C4-2B (cell line): ENCODE data around the gene DZIP1L.

ENCODE experiments used
- ZFX ChIP-seq: fragments of 450-650 bp; IDR thresholded peaks from 2 replicates; pipeline ENCODE4 v1.6.1; 2017
- TF ChIP-seq, protein P1 (sequence below): fragments of 450-650 bp; conservative IDR thresholded peaks from 2 replicates; pipeline ENCODE4 v1.5.1; 2017; ENCODE audit warnings: mild to moderate bottlenecking

GRCh38 chr3:138019281-138020069 lies 95.9 kb downstream of the DZIP1L start:
- TF ChIP-seq, protein P1, sequence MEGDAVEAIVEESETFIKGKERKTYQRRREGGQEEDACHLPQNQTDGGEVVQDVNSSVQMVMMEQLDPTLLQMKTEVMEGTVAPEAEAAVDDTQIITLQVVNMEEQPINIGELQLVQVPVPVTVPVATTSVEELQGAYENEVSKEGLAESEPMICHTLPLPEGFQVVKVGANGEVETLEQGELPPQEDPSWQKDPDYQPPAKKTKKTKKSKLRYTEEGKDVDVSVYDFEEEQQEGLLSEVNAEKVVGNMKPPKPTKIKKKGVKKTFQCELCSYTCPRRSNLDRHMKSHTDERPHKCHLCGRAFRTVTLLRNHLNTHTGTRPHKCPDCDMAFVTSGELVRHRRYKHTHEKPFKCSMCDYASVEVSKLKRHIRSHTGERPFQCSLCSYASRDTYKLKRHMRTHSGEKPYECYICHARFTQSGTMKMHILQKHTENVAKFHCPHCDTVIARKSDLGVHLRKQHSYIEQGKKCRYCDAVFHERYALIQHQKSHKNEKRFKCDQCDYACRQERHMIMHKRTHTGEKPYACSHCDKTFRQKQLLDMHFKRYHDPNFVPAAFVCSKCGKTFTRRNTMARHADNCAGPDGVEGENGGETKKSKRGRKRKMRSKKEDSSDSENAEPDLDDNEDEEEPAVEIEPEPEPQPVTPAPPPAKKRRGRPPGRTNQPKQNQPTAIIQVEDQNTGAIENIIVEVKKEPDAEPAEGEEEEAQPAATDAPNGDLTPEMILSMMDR: no peak
- TF ChIP-seq ZFX: no peak
